H1 (cell line): ENCODE data around the gene DCAF16. TPM values are rescaled to one million over a fixed set of nuclear protein-coding genes. Genes with fewer than 3 reads are reported as not detected.

Source experiments
- ASH2L ChIP-seq: fragments of 200-600, 300-600 bp; sonication (generic); IDR thresholded peaks from one replicate; pipeline ENCODE4 v1.7.1; 2017; ENCODE audit warnings: low read length
- BACH1 ChIP-seq: IDR thresholded peaks from 2 replicates; pipeline ENCODE4 v1.6.1; 2012; ENCODE audit warnings: low read length, improper control_type of control experiment
- CHD1 ChIP-seq: IDR thresholded peaks from 2 replicates; pipeline ENCODE4 v1.6.1; 2012; ENCODE audit warnings: low read depth, low read length, improper control_type of control experiment
- CHD2 ChIP-seq: IDR thresholded peaks from 2 replicates; pipeline ENCODE4 v1.6.1; 2012; ENCODE audit warnings: low read length, improper control_type of control experiment
- CHD7 ChIP-seq: fragments of 300-600 bp; sonication (generic); IDR thresholded peaks from 2 replicates; pipeline ENCODE4 v1.7.1; 2012; ENCODE audit warnings: low read length, moderate library complexity, mild to moderate bottlenecking, inconsistent platforms; ENCODE audit not compliant: insufficient replicate concordance
- JUN ChIP-seq: IDR thresholded peaks from 2 replicates; pipeline ENCODE4 v1.6.1; 2011; ENCODE audit warnings: low read depth, mild to moderate bottlenecking, improper control_type of control experiment, low read length
- RFX5 ChIP-seq: IDR thresholded peaks from 2 replicates; pipeline ENCODE4 v1.6.1; 2011; ENCODE audit warnings: low read depth, low read length, improper control_type of control experiment, borderline replicate concordance
- SIN3A ChIP-seq, 2 experiments: IDR thresholded peaks in 1 of 2; conservative IDR thresholded peaks in 1 of 2; 2 replicates each; pipeline ENCODE4 v1.6.1; 2011 to 2012; ENCODE audit warnings: low read length in 2 of 2, improper control_type of control experiment in 1 of 2, low read depth in 1 of 2, mild to moderate bottlenecking in 1 of 2
- TAF1 ChIP-seq: IDR thresholded peaks from 2 replicates; pipeline ENCODE4 v1.6.1; 2011; ENCODE audit warnings: mild to moderate bottlenecking, low read depth, low read length
- TBP ChIP-seq: IDR thresholded peaks from 2 replicates; pipeline ENCODE4 v1.6.1; 2011; ENCODE audit warnings: low read depth, low read length, improper control_type of control experiment
- YY1 ChIP-seq: IDR thresholded peaks from 2 replicates; pipeline ENCODE4 v1.6.1; 2011; ENCODE audit warnings: low read depth, mild to moderate bottlenecking, low read length
- polyA plus RNA-seq, 7 experiments: library from polyadenylated mRNA; depleted of rRNA in 3 of 7; stranded (reverse) in 5 of 7; unstranded in 2 of 7; fragments of >200 nt in 5 of 7; fragments of 200-250 nt in 2 of 7; gene quantifications; 1 replicate in 5 of 7; 2 replicates in 1 of 7; 4 replicates in 1 of 7; pipeline versions ENCODE4 v1.2.1 to v1.2.3, GENCODE V29; 2011 to 2013; ENCODE audit warnings: missing spikeins in 2 of 7, mixed read lengths in 2 of 7
- total RNA-seq: library from RNA; stranded (reverse); fragmentation: NEBNext Ultra II Directional; extraction: Animal tissue kit (Norgen Biotek cat#: 25700); gene quantifications from 2 replicates; pipeline ENCODE4 v1.2.1, GENCODE V29; 2021

The DCAF16 gene
- total and polyA plus RNA-seq, 2 of the 8 experiments (the other 6 are each of a cell fraction or from before 2014, with no cell fraction given) = 26.5 to 55.7 TPM

- TF ChIP-seq TBP = peak; percentile 82
- TF ChIP-seq ASH2L = peak; percentile 44
- peak; percentile 100 for TF ChIP-seq CHD2
- TF ChIP-seq CHD1 = peak; percentile 24; the same call in 1 of the 2 replicates
- peak; percentile 90 to 93 for TF ChIP-seq SIN3A (conservative IDR thresholded peaks at IDR 0.05 in 1 of 2, IDR thresholded peaks at IDR 0.05 in 1 of 2; ENCODE audit: low read depth in 1 of 2, low read length in 2 of 2)
- TF ChIP-seq TAF1 = peak; percentile 90
- TF ChIP-seq YY1 = no peak
- no peak for TF ChIP-seq RFX5
- TF ChIP-seq CHD7 = no peak
- no peak for TF ChIP-seq JUN
- TF ChIP-seq BACH1 = peak; percentile 74
Observed at GRCh38 chr4:17810260-17811077, at the start of gene DCAF16, which contains the start of gene NCAPG (continued).
